Midbrain (tissue), 1 donor: ENCODE measurements around the gene MAU2.
"Not testable (repeated sequence)": the region's sequence is repeated elsewhere in the genome, so short reads cannot be mapped to it uniquely, and the experiment has no call there.

Source experiments
- DNase-seq: peaks from one replicate; lab custom pipeline; 2025; lab: John Stamatoyannopoulos, UW

MAU2 gene

DNA sequence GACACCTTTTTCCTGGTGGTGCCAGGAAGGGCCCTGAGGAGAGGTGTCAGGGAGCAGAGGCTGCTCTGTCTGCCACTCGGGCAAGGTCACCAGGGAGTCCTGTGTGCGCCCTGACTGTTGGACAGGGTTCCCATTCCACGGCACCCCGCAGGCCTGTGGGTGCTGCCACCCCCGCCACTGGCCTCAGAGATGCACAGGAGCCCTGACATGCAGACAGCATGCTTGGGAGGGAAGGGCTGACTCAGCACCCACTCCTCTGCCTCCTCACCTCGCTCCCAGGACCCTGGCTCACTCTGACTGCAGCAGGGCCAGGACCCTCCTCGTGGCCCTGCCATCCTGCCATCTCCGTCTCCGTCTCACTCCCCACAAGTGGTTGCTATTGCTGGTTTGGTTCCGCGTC is 25.3 kb downstream of the MAU2 start:
- DNase-seq = no peak

DNA sequence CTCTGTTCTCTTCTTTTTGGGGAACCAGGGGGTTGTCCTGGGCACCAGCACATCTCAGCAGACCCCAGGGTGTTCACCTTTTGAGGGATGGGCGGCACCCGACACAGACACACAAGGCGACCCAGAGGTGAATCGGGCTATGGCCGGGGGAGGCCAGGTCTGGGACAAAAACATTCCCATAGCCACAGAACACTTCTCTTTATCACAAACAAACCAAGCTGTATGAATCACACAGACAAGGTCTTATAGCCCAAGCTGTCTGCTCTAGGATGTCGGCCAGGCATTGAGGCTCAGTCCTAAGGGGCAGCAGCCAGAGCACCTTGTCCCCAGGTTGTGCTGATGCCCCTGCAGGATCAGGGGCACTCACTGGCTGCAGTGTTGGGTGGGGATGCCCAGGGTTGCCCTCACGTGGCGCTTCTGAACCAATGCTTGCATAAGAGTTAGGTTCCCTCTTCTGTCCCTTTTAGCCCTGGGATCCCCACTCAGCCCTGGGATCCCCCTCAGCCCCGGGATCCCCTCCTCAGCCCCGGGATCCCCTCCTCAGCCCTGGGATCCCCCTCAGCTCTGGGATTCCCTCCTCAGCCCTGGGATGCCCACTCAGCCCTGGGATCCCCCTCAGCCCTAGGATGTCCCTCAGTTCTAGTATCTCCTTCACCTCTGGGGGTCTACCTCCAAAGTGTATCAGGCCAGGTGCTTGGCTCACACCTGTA is 26.9 kb downstream of the MAU2 start:
- no peak for DNase-seq

DNA sequence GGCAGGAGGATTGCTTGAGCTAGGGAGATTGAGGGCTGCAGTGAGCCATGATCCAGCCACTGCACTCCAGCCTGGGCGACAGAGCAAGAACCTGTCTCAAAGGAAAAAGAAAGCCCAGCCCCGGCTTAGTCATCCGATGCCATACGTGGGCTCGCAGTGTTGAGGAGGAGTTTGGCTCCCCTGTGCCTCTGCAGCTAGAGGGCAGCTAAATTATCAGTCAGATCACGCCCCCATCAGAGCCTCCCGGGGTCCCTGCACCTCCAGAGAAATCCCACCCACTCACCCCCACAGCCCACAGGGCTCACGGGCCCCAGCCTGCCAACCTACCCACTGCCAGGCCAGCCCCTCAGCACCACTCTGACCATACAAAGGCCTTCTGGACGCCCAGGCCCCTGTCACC is 27.6 kb downstream of the MAU2 start:
- no peak for DNase-seq

DNA sequence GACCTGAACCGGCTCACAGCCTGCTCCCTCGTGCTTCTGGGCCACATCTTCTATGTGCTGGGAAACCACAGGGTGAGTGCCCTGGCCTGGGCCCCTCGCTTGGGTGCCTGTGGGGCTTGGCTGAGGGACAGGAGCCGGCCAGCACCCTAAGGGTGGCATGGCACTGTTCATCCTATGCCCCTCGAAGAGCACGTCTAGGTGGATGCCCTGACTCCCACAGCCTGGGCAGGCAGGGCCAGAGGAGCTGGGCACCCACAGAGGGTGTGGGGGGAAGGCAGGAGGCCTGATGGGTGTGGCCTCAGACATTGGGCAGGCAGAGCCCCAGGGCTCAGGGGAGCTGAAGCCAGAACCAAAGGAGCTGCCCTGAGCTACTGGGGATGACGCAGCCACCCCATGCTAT is 28.7 kb downstream of the MAU2 start:
- no peak for DNase-seq

DNA sequence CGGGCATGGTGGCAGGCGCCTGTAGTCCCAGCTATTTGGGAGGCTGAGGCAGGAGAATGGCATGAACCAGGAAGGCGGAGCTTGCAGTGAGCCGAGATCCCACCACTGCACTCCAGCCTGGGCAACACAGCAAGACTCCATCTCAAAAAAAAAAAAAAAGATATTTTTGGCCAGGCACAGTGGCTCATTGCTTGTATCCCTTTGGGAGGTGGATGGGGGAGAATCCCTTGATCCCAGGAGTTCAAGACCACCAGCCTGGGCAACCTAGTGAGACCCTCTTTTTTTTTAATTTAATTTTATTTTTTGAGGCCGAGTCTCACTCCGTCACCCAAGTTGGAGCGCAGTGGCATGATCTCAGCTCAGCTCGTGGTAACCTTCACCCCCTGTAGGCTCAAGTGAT is 30.1 kb downstream of the MAU2 start:
- not testable (repeated sequence) for DNase-seq

DNA sequence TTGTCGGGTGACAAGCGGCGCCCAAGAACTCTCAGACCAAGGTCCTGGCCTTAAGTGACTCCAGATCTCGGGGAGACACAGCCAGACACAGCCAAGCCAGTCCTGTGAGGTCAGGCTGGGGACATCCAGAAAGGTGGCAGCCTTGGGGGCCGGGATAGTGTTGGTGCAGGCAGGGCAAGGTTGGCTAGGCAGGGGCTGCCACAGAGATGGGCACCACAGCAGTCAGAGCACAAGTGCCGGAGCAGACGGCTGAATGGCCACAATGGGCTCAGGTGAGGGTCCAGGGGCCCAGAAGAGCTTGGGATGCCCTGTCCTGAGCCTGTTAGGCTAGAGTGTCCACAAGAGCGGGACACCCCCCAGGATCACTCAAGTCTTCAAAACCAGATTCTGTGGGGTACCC is 32.2 kb downstream of the MAU2 start:
- DNase-seq = no peak

DNA sequence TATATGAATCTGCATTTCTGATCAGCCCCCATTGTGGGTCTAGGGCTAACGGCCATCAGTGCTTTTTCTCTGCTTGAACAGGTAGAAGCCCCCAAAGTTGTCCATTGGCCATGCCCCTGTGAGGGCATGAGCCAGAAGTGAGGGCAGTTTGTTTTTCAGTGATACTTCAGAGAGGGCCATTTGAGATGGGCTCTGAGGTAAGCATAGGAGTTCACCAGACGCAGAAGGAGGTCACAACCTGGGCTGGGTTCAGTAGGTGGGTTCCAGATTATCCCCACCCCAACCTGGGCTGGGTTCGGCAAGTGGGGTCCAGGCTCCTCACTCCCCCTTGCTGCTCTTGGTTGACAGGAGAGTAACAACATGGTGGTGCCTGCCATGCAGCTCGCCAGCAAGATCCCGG is 33.4 kb downstream of the MAU2 start:
- DNase-seq = no peak

DNA sequence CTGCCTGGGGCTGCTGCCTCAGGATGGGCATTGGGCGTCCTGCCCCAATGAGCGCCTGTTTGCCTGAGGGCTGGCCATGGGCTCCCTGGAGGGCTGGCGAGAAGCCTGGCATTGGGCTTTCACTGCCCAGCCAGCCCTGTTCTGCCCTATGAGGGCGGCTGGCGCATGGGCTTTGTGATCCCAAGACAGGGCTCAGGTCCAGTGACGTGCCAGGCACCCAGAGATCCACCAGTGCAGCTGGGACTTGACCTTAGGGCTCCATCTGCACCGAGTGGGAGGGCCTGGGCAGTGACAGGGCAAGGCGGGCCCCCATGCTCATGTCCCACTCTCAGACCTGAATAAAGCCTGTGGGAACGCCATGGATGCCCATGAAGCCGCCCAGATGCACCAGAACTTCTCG is 34.3 kb downstream of the MAU2 start:
- DNase-seq = no peak

DNA sequence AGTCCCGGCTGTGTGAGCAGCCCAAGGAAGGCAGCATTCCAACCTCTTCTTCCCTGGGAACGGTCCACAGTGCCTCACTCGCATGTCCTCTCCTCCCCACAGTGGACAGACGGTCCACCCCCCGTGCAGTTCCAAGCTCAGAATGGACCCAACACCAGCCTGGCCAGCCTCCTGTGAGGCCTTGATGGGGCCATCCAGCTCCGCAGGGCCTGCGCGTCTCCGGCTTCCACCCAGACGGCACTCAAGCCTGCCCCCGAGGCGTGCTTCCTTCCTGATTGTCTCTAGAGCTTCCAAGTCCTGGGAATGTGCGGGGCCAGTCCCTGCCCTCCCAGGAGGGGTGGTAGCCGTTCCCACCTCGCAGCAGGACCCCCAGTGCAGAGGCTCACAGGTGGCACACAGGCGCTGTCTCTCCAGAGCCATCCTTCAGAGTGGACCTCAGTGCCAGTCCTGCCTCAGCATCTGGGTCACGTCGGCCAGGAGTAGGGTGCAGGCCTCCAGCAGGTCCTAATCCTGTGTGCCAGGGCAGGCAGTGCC is 35.0 kb downstream of the MAU2 start:
- no peak for DNase-seq

DNA sequence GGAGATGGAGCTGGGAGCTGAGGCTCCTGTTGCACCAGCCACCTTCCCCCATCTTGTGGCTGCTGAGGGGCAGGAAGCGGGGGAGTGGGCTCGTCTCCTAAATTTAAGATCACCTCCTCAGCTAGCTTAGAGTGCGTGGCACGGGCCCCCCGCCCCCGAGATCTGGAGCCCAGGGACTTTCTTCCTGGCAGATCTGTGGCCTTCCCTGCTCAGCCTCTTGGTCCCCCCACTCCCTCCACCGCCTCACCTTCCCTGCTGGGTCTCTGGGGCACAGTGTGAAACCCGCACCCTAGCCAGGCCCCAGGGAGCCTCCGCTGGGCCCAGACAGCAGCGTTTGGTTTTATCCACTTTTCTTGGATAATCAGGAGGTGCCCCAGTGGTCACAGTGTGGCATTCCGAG is 35.9 kb downstream of the MAU2 start:
- no peak for DNase-seq

DNA sequence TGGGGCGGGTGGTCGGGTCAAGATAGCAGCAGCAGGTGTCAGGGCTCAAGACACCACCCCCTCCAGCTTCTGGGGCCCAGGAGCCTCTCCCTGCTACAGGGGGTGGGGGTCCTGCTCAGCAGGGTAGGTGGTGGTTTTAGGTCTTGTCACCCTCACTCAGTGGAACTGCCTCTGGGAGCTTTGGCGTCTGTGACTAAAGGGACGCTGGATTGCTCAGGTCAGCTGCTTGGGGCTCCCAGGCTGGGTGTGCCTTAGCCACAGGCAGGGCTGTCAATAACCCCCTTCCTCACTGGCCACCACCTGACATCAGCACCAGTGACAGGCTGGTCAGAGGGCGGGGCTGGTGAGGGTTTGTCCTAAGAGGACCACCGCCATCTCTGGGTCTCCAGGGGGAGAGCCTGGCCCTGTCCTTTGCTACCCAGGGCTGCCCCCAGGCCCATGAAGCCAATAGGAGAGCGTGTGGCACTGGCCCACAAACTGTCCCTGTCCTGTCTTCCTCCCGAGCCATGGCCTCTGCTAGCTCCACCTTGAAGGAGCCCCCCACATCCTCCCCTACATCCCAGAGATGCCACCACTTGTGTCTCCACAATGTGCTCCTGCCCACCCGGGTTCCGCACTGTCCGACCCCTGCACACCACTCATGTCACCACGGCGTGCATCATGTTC is 36.4 kb downstream of the MAU2 start:
- DNase-seq = no peak

DNA sequence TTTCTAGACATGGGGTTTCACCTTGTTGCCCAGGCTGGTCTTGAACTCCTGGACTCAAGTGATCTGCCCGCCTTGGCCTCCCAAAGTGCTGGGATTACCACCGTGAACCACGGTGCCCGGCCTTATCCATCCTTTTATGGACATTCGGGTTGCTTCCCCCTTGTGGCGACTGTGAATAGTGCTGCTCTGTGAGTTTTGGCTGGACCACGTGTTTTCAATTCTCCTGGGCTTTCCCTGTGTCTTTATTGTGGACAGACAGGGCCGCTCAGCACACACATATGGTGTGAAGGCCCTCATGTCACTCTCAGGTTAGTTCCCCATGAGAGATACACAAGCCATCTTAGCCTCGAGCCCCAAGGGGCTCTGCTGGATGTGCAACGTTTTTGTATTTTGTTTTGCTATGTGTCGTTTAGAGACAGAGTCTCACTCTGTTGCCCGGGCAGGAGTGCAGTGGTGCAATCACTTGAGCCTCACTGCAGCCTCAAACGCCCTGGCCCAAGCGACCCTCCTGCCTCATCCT is 40.5 kb downstream of the MAU2 start:
- peak; percentile 65 for DNase-seq

DNA sequence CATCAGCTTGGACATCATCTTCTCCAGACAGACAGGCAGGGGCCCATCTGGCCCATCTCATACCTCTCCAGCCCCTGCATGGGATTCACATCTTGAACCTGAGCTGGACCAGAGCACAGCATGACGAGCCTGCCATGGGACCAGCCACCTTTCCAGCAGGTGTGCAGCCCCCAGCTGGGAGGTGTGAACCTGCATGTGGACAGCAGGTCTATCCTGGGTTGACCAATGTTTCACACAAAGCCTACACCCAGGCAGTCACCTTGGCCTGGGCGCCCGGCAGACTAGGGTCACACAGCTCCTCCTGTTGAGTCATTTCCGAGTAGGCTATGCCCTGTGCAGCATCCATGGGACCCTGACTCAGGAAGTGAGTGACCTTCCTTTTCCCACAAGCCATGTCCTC is 41.4 kb downstream of the MAU2 start:
- no peak for DNase-seq

DNA sequence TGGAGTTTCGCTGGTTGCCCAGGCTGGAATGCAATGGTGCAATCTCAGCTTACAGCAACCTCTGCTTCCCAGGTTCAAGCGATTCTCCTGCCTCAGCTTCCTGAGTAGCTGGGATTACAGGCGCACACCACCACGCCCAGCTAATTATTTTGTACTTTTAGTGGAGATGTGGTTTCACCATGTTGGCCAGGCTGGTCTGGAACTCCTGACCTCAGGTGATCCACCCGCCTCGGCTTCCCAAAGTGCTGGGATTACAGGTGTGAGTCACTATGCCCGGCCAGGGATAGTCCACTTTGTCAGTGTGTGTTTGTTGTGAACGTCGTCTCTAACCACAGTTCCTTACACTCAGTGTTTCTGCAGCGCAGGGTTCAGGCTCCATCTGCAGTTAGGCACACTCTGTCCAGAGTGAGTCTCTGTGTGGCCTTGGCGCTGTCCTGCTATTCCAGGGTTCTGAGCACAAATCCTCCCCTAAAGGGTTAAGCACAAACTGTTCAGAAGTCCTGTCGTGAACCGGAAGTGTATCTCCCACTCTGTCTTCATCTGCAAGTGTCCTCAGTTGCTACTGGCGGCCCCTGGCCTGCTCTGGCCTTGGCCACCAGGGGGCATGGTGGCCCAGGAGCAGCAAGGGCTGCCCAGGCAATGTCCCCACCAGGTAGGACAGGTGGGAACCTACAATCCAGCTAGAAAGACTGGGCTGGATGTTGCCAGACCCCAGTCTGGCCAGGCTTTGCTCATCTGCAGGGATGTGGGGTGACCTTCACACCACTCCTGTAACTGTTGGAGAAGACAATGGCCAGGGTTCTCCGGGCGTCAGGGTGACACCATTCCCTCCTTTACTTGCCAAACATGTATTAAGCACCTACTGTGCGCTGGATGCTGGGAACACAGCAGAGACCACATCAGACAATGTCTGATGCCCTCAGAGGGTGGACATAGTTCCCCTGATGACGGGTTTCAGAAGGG is 46.1 kb downstream of the MAU2 start:
- peak; percentile 58 for DNase-seq

DNA sequence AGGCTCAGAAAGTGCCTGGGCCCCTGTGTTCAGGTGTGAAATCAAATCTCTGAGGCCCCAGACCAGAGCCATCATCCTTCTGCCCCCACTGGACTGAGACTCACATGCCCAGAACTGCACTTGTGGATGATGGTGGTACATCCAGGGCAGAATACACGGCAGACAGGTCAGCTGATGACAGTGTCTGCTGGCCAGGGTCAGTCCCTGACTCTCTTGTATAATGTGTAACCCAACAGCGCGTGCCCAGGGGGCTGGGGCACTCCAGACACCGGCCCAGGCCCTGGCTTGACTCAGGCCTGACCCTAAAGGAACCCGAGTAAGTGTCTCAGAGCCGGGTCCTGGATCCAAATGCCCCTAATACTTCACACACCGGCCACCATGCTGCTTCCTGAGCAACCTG is 47.5 kb downstream of the MAU2 start:
- no peak for DNase-seq

DNA sequence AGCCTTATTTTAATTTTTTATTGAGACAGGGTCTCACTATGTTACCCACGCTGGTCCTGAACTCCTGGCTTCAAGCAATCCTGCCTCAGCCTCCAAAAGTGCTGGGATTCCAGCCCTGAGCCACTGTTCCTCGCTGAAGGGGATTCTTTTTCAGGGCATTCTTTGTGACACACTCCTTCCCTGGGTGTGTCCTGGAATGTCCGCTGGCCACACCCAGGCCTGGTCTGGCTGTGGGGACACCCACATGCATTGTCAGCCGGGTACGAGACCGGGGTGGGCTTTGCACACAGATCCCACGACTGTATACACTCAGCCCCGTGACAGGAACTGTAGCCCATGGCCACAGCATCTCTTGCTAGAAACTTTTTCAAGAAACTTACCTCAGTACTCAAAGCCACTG is 50.4 kb downstream of the MAU2 start:
- DNase-seq = no peak

DNA sequence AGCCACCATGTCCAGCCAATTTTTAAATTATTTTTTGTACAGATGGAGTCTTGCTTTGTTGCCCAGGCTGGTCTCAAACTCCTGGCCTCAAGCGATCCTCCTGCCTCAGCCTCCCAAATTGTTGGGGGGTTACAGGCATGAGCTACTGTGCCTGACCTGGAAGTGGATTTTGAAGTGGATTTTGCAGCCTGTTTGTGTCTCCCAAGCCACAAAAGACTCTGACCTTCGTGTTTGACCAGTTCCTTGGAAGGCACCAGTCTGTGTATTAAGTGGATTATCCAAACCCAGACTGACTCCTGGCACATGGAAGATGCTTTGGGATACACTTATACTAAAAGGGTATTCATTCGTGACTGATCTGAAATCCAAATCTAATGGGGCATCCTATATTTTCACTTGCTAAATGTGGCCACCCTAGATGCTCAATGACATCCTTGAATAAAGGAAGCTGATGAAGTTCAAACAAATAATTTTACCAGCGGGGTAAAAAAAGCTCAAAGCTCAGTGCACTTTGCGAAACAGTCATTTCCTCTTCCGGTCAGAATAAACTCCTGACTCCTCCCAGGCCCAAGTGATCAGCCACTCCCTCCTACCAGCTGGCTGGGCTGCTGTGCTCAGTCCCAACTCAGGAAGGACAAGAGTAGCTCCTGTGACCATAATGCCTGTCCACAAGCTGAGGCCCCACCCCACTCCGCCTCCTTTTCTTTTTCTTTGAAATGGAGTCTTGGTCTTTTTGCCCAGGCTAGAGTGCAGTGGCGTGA is 52.2 kb downstream of the MAU2 start:
- DNase-seq = peak; percentile 32

DNA sequence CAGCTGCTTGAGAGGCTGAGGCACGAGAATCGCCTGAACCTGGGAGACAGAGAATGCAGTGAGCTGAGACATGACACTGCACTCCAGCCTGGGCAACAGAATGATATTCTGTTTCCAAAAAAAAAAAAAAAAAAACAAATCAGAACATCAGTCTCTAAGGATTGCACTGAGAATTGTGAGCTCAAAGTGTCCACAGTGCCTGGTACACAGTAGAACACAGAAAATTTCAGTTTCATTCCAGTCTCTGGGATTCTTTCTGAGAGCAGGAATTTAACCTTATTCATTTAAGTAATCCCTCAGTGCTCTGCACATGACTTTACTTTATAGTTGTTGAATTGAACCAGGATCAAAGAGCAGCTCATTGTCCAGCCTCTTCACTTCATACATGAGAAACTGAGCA is 58.9 kb downstream of the MAU2 start:
- DNase-seq = no peak

DNA sequence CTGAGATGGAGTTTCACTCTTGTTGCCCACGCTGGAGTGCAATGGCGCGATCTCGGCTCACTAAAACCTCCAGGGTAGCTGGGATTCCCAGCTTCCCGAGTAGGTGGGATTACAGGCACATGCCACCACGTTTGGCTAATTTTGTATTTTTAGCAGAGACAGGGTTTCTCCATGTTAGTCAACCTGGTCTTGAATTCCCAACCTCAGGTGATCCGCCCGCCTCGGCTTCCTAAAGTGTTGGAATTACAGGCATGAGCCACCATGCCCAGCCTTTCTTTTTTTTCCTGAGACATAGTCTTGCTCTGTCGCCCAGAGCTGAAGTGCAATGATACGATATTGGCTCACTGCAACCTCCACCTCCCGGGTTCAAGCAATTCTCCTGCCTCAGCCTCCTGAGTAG is 59.7 kb downstream of the MAU2 start:
- not testable (repeated sequence) for DNase-seq

DNA sequence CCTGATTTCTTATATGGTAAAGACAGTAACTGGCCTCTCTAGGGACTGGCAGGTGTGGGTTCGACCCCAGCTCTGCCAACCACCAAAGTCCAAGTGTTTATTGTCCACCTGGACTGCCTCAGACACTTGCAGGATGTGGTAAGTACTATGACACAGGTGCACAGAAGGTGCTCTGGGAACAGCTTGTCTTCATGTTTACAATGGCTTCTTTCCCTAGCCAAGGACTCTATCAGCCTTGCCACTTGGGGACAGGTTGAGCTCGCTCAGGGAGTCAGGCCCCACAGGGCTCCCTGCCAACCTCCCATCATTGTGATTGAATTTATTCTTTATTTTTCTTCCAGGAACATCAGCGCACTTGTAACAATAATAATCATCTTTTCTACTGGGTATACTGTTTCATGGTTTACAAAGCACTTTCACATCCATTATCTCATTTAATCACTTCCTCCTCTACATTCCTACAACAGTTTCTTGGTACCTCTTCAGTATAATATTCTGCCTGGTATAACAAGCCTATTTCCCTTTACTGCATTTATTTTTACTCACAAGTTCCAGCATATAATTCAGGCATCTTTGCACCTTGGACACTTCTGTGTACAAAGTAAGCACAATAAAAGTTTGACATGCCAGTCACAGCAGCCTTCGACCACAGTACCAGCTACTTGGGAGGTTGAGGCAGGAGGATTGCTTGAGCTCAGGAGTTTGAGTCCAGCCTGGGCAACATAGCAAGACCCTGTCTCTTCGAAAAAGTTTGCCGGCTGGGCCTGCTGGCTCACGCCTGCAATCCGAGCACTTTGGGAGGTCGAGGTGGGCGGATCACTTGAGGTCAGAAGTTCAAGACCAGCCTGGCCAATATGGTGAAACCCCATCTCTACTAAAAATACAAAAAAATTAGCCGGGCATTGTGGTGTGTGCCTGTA is 60.6 kb downstream of the MAU2 start:
- no peak for DNase-seq
